Measurements from ENCODE around the gene KLHL2. TPM values are rescaled to one million over a fixed set of nuclear protein-coding genes. Genes with fewer than 3 reads are reported as not detected.

Gene KLHL2
- total RNA-seq, 1 experiment from 2014 or later, result 12.4 TPM

DNA sequence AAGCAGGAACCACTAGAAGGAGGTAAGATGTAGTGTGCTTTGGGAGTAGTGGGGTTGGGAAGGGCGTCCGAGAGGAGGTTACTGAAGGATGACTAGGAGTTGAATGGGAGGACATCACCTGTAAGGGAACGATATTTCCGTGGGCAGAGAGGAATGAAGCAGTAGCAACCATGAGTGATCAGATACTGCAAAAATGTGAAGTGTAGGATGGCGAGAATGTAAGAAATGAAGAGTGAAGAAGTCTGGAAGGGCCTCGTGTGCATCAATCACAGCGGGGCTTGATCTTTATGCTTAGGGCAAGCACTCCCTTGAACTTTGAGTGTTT lies 120.7 kb downstream of the KLHL2 start:
- Mint-ChIP-seq H3K4me1 (peaks cover 46% of the 10 kb centered on the region), H3K27me3 (ENCODE audit: low read depth) (no peaks in the 10 kb centered on the region), H3K27ac (no peak overlapping the region), H3K36me3 (peaks cover 24% of the 10 kb centered on the region), H3K9me3 (no peaks in the 10 kb centered on the region), H3K4me3 (no peak overlapping the region)
- POLR2A ChIA-PET, result interaction anchor here (1.0 kb wide), 1 partner anchor 546 kb away, joined by 3 read pairs; no protein-coding TSS in a partner anchor
- CTCF ChIA-PET, result interaction anchor here (0.6 to 2.9 kb wide), 3 partner anchors 18 to 215 kb away, joined by 4 to 28 read pairs (median 14); partner anchors contain the start of gene TMEM192
- no peak for TF ChIP-seq ZNF219 (CRISPR knock-in tag; IDR thresholded peaks at IDR 0.05; ENCODE audit: borderline replicate concordance)
- TF ChIP-seq, protein P1, sequence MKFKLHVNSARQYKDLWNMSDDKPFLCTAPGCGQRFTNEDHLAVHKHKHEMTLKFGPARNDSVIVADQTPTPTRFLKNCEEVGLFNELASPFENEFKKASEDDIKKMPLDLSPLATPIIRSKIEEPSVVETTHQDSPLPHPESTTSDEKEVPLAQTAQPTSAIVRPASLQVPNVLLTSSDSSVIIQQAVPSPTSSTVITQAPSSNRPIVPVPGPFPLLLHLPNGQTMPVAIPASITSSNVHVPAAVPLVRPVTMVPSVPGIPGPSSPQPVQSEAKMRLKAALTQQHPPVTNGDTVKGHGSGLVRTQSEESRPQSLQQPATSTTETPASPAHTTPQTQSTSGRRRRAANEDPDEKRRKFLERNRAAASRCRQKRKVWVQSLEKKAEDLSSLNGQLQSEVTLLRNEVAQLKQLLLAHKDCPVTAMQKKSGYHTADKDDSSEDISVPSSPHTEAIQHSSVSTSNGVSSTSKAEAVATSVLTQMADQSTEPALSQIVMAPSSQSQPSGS (CRISPR knock-in tag; IDR thresholded peaks at IDR 0.05; ENCODE audit: borderline replicate concordance, low read depth), result no peak
- no peak for TF ChIP-seq ZNF396 (CRISPR knock-in tag; IDR thresholded peaks at IDR 0.05; ENCODE audit: borderline replicate concordance)
- TF ChIP-seq EMX1 (CRISPR knock-in tag; IDR thresholded peaks at IDR 0.05), result no peak
- TF ChIP-seq, protein P2, sequence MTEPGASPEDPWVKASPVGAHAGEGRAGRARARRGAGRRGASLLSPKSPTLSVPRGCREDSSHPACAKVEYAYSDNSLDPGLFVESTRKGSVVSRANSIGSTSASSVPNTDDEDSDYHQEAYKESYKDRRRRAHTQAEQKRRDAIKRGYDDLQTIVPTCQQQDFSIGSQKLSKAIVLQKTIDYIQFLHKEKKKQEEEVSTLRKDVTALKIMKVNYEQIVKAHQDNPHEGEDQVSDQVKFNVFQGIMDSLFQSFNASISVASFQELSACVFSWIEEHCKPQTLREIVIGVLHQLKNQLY (CRISPR knock-in tag; IDR thresholded peaks at IDR 0.05), result no peak
- TF ChIP-seq GRHL2 (CRISPR knock-in tag; IDR thresholded peaks at IDR 0.05; ENCODE audit: insufficient replicate concordance, severe bottlenecking), result no peak
- TF ChIP-seq SMAD4 (CRISPR knock-in tag; IDR thresholded peaks at IDR 0.05), result no peak
- TF ChIP-seq ZNF263 (CRISPR knock-in tag; IDR thresholded peaks at IDR 0.05; ENCODE audit: low read depth), result no peak
- no peak for DNase-seq (ENCODE audit: low spot score)
- no peak for ATAC-seq

DNA sequence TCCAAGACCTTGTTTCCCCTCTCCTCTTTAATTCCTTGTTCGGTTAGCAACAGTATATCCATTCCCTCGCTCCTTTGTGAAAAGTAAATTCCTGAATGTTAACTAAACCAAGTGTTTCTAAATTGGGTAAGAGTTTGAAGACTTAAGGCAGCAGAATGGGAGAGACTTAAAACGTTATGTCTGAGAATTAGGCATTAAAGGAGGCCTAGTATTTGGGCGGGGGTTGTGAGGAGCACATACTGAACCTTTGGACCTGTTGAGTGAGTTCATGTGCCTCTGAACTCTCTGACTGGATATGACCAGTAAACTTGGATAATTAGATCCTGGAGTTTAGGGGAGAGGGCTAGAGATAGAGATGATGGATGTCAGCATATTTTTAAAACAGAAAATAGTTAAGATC lies 121.3 kb downstream of the KLHL2 start:
- Mint-ChIP-seq H3K9me3 (no peaks in the 10 kb centered on the region), H3K27me3 (ENCODE audit: low read depth) (no peaks in the 10 kb centered on the region), H3K36me3 (peaks cover 24% of the 10 kb centered on the region), H3K4me3 (no peak overlapping the region), H3K27ac (no peak overlapping the region), H3K4me1 (peaks cover 46% of the 10 kb centered on the region)
- DNase-seq (ENCODE audit: low spot score) (no peak), ATAC-seq (no peak)
- ChIA-PET POLR2A (no interaction called here), CTCF (interaction anchor here (2.2 to 2.9 kb wide), 2 partner anchors 197 to 216 kb away, joined by 14 to 28 read pairs; partner anchors contain the start of gene TMEM192)
- TF ChIP-seq, protein P3, sequence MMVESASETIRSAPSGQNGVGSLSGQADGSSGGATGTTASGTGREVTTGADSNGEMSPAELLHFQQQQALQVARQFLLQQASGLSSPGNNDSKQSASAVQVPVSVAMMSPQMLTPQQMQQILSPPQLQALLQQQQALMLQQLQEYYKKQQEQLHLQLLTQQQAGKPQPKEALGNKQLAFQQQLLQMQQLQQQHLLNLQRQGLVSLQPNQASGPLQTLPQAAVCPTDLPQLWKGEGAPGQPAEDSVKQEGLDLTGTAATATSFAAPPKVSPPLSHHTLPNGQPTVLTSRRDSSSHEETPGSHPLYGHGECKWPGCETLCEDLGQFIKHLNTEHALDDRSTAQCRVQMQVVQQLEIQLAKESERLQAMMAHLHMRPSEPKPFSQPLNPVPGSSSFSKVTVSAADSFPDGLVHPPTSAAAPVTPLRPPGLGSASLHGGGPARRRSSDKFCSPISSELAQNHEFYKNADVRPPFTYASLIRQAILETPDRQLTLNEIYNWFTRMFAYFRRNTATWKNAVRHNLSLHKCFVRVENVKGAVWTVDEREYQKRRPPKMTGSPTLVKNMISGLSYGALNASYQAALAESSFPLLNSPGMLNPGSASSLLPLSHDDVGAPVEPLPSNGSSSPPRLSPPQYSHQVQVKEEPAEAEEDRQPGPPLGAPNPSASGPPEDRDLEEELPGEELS (CRISPR knock-in tag; IDR thresholded peaks at IDR 0.05), result no peak
- TF ChIP-seq RORB (CRISPR knock-in tag; IDR thresholded peaks at IDR 0.05), result no peak
- TF ChIP-seq ATF1 (CRISPR knock-in tag; IDR thresholded peaks at IDR 0.05), result no peak

DNA sequence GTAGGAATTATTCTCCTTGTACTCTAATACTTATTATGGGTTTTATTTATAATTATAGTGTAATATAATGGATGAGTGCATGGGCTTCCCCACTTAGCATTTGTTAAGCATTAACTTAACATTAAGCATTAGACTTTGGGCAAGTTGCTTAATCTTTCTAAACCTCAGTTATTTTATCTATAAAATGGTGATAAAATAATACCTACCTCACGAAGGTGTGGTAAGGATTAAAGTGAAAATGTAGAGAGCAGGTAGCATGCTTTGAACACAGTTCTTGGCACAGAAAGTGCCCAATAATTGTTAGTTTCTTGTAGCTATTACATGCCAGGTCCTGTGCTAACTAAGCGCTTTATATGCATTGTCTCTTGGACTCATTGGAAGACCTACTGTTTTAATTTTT lies 122.7 kb downstream of the KLHL2 start:
- H3K9me3 Mint-ChIP-seq, result no peaks in the 10 kb centered on the region
- TF ChIP-seq ZNF423 (CRISPR knock-in tag; IDR thresholded peaks at IDR 0.05) (no peak), NR3C1 (CRISPR knock-in tag; conservative IDR thresholded peaks at IDR 0.05; ENCODE audit: low read depth) (no peak), TP53 (CRISPR knock-in tag; IDR thresholded peaks at IDR 0.05) (no peak)
- TF ChIP-seq, protein P4, sequence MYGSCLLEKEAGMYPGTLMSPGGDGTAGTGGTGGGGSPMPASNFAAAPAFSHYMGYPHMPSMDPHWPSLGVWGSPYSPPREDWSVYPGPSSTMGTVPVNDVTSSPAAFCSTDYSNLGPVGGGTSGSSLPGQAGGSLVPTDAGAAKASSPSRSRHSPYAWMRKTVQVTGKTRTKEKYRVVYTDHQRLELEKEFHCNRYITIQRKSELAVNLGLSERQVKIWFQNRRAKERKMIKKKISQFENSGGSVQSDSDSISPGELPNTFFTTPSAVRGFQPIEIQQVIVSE (CRISPR knock-in tag; IDR thresholded peaks at IDR 0.05; ENCODE audit: borderline replicate concordance), result no peak
- TF ChIP-seq, protein P5, sequence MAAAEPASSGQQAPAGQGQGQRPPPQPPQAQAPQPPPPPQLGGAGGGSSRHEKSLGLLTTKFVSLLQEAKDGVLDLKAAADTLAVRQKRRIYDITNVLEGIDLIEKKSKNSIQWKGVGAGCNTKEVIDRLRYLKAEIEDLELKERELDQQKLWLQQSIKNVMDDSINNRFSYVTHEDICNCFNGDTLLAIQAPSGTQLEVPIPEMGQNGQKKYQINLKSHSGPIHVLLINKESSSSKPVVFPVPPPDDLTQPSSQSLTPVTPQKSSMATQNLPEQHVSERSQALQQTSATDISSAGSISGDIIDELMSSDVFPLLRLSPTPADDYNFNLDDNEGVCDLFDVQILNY (CRISPR knock-in tag; IDR thresholded peaks at IDR 0.05), result no peak
- TF ChIP-seq, protein P6, sequence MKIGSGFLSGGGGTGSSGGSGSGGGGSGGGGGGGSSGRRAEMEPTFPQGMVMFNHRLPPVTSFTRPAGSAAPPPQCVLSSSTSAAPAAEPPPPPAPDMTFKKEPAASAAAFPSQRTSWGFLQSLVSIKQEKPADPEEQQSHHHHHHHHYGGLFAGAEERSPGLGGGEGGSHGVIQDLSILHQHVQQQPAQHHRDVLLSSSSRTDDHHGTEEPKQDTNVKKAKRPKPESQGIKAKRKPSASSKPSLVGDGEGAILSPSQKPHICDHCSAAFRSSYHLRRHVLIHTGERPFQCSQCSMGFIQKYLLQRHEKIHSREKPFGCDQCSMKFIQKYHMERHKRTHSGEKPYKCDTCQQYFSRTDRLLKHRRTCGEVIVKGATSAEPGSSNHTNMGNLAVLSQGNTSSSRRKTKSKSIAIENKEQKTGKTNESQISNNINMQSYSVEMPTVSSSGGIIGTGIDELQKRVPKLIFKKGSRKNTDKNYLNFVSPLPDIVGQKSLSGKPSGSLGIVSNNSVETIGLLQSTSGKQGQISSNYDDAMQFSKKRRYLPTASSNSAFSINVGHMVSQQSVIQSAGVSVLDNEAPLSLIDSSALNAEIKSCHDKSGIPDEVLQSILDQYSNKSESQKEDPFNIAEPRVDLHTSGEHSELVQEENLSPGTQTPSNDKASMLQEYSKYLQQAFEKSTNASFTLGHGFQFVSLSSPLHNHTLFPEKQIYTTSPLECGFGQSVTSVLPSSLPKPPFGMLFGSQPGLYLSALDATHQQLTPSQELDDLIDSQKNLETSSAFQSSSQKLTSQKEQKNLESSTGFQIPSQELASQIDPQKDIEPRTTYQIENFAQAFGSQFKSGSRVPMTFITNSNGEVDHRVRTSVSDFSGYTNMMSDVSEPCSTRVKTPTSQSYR (CRISPR knock-in tag; IDR thresholded peaks at IDR 0.05), result no peak
- TF ChIP-seq, protein P7, sequence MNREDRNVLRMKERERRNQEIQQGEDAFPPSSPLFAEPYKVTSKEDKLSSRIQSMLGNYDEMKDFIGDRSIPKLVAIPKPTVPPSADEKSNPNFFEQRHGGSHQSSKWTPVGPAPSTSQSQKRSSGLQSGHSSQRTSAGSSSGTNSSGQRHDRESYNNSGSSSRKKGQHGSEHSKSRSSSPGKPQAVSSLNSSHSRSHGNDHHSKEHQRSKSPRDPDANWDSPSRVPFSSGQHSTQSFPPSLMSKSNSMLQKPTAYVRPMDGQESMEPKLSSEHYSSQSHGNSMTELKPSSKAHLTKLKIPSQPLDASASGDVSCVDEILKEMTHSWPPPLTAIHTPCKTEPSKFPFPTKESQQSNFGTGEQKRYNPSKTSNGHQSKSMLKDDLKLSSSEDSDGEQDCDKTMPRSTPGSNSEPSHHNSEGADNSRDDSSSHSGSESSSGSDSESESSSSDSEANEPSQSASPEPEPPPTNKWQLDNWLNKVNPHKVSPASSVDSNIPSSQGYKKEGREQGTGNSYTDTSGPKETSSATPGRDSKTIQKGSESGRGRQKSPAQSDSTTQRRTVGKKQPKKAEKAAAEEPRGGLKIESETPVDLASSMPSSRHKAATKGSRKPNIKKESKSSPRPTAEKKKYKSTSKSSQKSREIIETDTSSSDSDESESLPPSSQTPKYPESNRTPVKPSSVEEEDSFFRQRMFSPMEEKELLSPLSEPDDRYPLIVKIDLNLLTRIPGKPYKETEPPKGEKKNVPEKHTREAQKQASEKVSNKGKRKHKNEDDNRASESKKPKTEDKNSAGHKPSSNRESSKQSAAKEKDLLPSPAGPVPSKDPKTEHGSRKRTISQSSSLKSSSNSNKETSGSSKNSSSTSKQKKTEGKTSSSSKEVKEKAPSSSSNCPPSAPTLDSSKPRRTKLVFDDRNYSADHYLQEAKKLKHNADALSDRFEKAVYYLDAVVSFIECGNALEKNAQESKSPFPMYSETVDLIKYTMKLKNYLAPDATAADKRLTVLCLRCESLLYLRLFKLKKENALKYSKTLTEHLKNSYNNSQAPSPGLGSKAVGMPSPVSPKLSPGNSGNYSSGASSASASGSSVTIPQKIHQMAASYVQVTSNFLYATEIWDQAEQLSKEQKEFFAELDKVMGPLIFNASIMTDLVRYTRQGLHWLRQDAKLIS (CRISPR knock-in tag; IDR thresholded peaks at IDR 0.05; ENCODE audit: borderline replicate concordance), result no peak
- peaks cover 56% of the 10 kb centered on the region for H3K4me1 Mint-ChIP-seq
- no peak overlapping the region for H3K4me3 Mint-ChIP-seq
- H3K27me3 Mint-ChIP-seq (ENCODE audit: low read depth), result no peaks in the 10 kb centered on the region
- peaks cover 34% of the 10 kb centered on the region for H3K36me3 Mint-ChIP-seq
- ChIA-PET CTCF (interaction anchor here (1.6 kb wide), 1 partner anchor 199 kb away, joined by 5 read pairs; no protein-coding TSS in a partner anchor), POLR2A (no interaction called here)
- H3K27ac Mint-ChIP-seq, result peak overlapping the region; percentile 61
- no peak for DNase-seq (ENCODE audit: low spot score)
- ATAC-seq, result no peak

All from WTC11 (cell line).